Karpas-422 (cell line): ENCODE measurements around the gene BEND7. TPM values are rescaled to one million over a fixed set of nuclear protein-coding genes. Genes with fewer than 3 reads are reported as not detected.

Source experiments
- DNase-seq: peaks from one replicate; pipeline ENCODE4 v3.0.0-alpha.2; 2015
- H2AFZ ChIP-seq: fragments of 200-600 bp; sonication (generic); 2 replicates; pipeline ENCODE4 v1.6.1; 2014; ENCODE audit warnings: antibody characterized with exemption, low read length, mixed read lengths
- H3K27ac ChIP-seq: fragments of 200-600 bp; sonication (generic); 2 replicates; pipeline ENCODE4 v1.5.1; 2014; ENCODE audit warnings: mild to moderate bottlenecking, low read length, moderate library complexity
- H3K27me3 ChIP-seq: fragments of 200-600 bp; sonication (generic); 2 replicates; pipeline ENCODE4 v1.6.1; 2014; ENCODE audit warnings: low read length, mixed read lengths
- H3K36me3 ChIP-seq: fragments of 200-600 bp; sonication (generic); 2 replicates; pipeline ENCODE4 v1.6.1; 2014; ENCODE audit warnings: low read length, mixed read lengths; ENCODE audit not compliant: insufficient read depth
- H3K4me1 ChIP-seq: fragments of 200-600 bp; sonication (generic); 2 replicates; pipeline ENCODE4 v1.6.1; 2014; ENCODE audit warnings: mild to moderate bottlenecking, low read length, mixed read lengths
- H3K4me2 ChIP-seq: fragments of 200-600 bp; sonication (generic); 2 replicates; pipeline ENCODE4 v1.6.1; 2014; ENCODE audit warnings: low read length, low read depth, mild to moderate bottlenecking; ENCODE audit not compliant: poor library complexity, severe bottlenecking
- H3K4me3 ChIP-seq: fragments of 200-600 bp; sonication (generic); 2 replicates; pipeline ENCODE4 v1.5.1; 2014; ENCODE audit warnings: mild to moderate bottlenecking, antibody characterized with exemption, low read length, mixed read lengths
- H3K79me2 ChIP-seq: fragments of 200-600 bp; sonication (generic); 2 replicates; pipeline ENCODE4 v1.6.1; 2014; ENCODE audit warnings: mild to moderate bottlenecking, low read length, mixed read lengths
- H3K9ac ChIP-seq: fragments of 200-600 bp; sonication (generic); 2 replicates; pipeline ENCODE4 v1.6.0; 2014; ENCODE audit warnings: low read length
- H3K9me2 ChIP-seq: fragments of 200-600 bp; sonication (generic), shearing (Covaris generic); replicated peaks from 2 replicates; pipeline ENCODE4 v1.6.0; 2014; ENCODE audit warnings: mild to moderate bottlenecking, low read length, moderate library complexity; ENCODE audit not compliant: insufficient read depth
- H3K9me3 ChIP-seq: fragments of 300-700, 200-600 bp; sonication (generic); 2 replicates; pipeline ENCODE4 v1.6.1; 2014; ENCODE audit warnings: low read length, mixed read lengths
- H4K20me1 ChIP-seq: fragments of 200-600 bp; sonication (generic); 2 replicates; pipeline ENCODE4 v1.6.1; 2014; ENCODE audit warnings: mild to moderate bottlenecking, antibody characterized with exemption, low read length, low read depth; ENCODE audit not compliant: insufficient read depth
- total RNA-seq: library from RNA; depleted of rRNA; stranded (reverse); fragments of >200 nt; shearing (Covaris generic); gene quantifications from 2 replicates; pipeline ENCODE4 v1.2.3, GENCODE V29; 2014; ENCODE audit warnings: low replicate concordance

The BEND7 gene
- total RNA-seq, 1 experiment from 2014 or later = not detected

GRCh38 chr10:13485623-13486022 is 43.2 kb downstream of the BEND7 start:
- no peaks in the 10 kb centered on the region for H3K79me2 ChIP-seq
- no peak overlapping the region for H2AFZ ChIP-seq
- H3K4me3 ChIP-seq = no peak overlapping the region
- H3K27me3 ChIP-seq = no peaks in the 10 kb centered on the region
- DNase-seq = peak; percentile 47
- H3K9ac ChIP-seq = no peak overlapping the region
- H3K4me1 ChIP-seq = no peaks in the 10 kb centered on the region
- no peaks in the 10 kb centered on the region for H3K9me3 ChIP-seq
- no peaks in the 10 kb centered on the region for H3K9me2 ChIP-seq
- H4K20me1 ChIP-seq = no peaks in the 10 kb centered on the region
- no peak overlapping the region for H3K4me2 ChIP-seq
- H3K27ac ChIP-seq = no peak overlapping the region
- no peaks in the 10 kb centered on the region for H3K36me3 ChIP-seq

DNA sequence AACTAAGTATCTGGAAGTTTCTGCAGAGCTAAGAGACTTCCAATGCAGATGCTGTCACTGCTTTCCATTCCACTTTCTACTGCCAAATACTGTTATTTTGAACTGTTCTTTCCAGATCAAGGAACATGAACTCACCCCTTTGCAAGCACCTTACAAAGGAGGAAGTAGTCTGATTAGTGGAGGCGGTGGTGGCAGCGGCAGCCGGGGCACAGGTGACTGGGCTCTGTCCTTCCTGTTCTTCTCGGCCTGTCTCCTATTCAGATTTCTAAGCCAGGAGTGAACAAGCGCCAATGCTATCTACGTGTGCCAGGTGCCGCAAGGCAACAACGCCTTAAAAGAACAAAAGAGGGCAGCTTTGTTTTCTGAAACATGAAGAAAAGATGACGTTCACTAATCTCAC is 44.9 kb downstream of the BEND7 start:
- Histone ChIP-seq H3K9me3 (no peaks in the 10 kb centered on the region), H3K36me3 (no peaks in the 10 kb centered on the region), H4K20me1 (no peaks in the 10 kb centered on the region), H3K9ac (no peak overlapping the region), H3K79me2 (no peaks in the 10 kb centered on the region), H3K27me3 (no peaks in the 10 kb centered on the region), H3K27ac (no peak overlapping the region), H2AFZ (no peak overlapping the region), H3K4me3 (no peak overlapping the region), H3K9me2 (no peaks in the 10 kb centered on the region), H3K4me2 (no peak overlapping the region), H3K4me1 (no peaks in the 10 kb centered on the region)
- no peak for DNase-seq

DNA sequence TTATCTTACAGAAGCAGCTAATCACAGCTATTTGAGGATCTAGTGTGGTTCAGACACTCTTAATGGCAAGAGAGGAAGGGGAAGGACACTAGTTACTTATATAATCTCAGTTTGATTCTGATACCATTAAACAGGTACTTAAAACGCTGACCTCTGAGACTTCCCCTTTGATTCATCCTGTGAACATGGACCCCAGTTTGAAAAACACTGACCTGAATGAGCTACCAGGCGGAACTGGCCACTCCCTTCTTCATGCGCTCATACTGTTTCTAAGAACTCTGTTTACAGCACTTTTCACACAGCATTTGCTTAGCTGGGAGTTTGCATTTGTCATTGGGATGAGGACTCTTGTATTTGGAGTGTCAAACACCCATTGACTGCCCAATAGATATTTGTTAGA is 45.7 kb downstream of the BEND7 start:
- Histone ChIP-seq H3K27ac (no peak overlapping the region), H3K4me2 (no peak overlapping the region)
- DNase-seq = no peak

GRCh38 chr10:13481690-13482089 is 47.1 kb downstream of the BEND7 start:
- no peaks in the 10 kb centered on the region for H3K4me1 ChIP-seq
- no peak for DNase-seq
- no peaks in the 10 kb centered on the region for H3K79me2 ChIP-seq
- no peak overlapping the region for H2AFZ ChIP-seq
- H4K20me1 ChIP-seq = no peaks in the 10 kb centered on the region
- H3K9me3 ChIP-seq = no peaks in the 10 kb centered on the region
- no peaks in the 10 kb centered on the region for H3K36me3 ChIP-seq
- no peaks in the 10 kb centered on the region for H3K9me2 ChIP-seq
- no peaks in the 10 kb centered on the region for H3K27me3 ChIP-seq
- H3K4me2 ChIP-seq = no peak overlapping the region
- H3K27ac ChIP-seq = no peak overlapping the region
- no peak overlapping the region for H3K4me3 ChIP-seq
- no peak overlapping the region for H3K9ac ChIP-seq

More for the DNA sequence above, 45.7 kb downstream of the BEND7 start:
- H3K79me2 ChIP-seq = no peaks in the 10 kb centered on the region
- H3K4me3 ChIP-seq = no peak overlapping the region
- no peaks in the 10 kb centered on the region for H3K36me3 ChIP-seq
- no peak overlapping the region for H3K9ac ChIP-seq
- no peaks in the 10 kb centered on the region for H3K4me1 ChIP-seq
- H4K20me1 ChIP-seq = no peaks in the 10 kb centered on the region
- no peaks in the 10 kb centered on the region for H3K9me3 ChIP-seq
- H3K27me3 ChIP-seq = no peaks in the 10 kb centered on the region
- H3K9me2 ChIP-seq = no peaks in the 10 kb centered on the region
- H2AFZ ChIP-seq = no peak overlapping the region

GRCh38 chr10:13475124-13475523 is 53.7 kb downstream of the BEND7 start:
- Histone ChIP-seq H4K20me1 (no peaks in the 10 kb centered on the region), H3K36me3 (no peaks in the 10 kb centered on the region), H3K9me3 (no peaks in the 10 kb centered on the region), H3K4me2 (no peak overlapping the region), H3K79me2 (no peaks in the 10 kb centered on the region), H3K27me3 (no peaks in the 10 kb centered on the region), H3K4me3 (no peak overlapping the region), H3K9ac (no peak overlapping the region), H2AFZ (no peak overlapping the region), H3K9me2 (no peaks in the 10 kb centered on the region), H3K4me1 (no peaks in the 10 kb centered on the region), H3K27ac (no peak overlapping the region)
- no peak for DNase-seq

DNA sequence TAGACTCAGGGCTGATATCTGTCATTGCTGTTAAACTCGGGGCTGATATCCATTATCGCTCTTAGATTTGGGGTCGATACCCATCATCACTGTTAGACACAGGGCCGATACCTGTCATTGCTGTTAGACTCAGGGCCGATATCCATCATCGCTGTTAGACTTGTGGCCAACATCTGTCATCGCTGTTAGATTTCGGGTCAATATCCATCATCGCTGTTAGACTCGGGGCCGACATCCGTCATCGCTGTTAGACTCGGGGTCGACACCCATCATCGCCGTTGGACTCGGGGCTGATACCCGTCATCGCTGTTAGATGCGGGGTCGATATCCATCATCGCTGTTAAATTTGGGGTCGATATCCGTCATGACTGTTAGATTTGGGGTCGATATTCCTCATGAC is 54.8 kb downstream of the BEND7 start:
- H3K9me3 ChIP-seq = no peaks in the 10 kb centered on the region
- no peak overlapping the region for H3K4me3 ChIP-seq
- no peaks in the 10 kb centered on the region for H4K20me1 ChIP-seq
- H3K4me2 ChIP-seq = no peak overlapping the region
- H3K36me3 ChIP-seq = no peaks in the 10 kb centered on the region
- no peak overlapping the region for H3K27ac ChIP-seq
- no peak overlapping the region for H2AFZ ChIP-seq
- H3K27me3 ChIP-seq = no peaks in the 10 kb centered on the region
- H3K9ac ChIP-seq = no peak overlapping the region
- no peak for DNase-seq
- no peaks in the 10 kb centered on the region for H3K4me1 ChIP-seq
- no peaks in the 10 kb centered on the region for H3K79me2 ChIP-seq
- no peaks in the 10 kb centered on the region for H3K9me2 ChIP-seq

DNA sequence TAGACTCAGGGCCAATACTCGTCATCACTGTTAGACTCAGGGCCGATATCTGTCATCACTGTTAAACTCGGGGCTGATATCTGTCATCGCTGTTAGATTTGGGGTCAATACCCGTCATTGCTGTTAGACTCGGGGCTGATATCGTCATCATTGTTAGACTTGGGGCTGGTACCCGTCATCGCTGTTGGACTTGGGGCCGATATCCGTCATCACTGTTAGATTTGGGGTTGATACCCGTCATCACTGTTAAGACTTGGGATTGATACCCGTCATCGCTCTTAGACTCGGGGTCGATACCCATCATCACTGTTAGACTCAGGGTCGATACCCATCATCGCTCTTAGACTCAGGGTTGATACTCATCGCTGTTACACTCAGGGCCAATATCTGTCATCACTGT is 56.5 kb downstream of the BEND7 start:
- no peaks in the 10 kb centered on the region for H3K27me3 ChIP-seq
- no peak overlapping the region for H2AFZ ChIP-seq
- no peaks in the 10 kb centered on the region for H3K36me3 ChIP-seq
- no peak overlapping the region for H3K9ac ChIP-seq
- H3K4me2 ChIP-seq = no peak overlapping the region
- no peaks in the 10 kb centered on the region for H3K4me1 ChIP-seq
- H3K79me2 ChIP-seq = no peaks in the 10 kb centered on the region
- H4K20me1 ChIP-seq = no peaks in the 10 kb centered on the region
- no peak for DNase-seq
- no peak overlapping the region for H3K4me3 ChIP-seq
- H3K27ac ChIP-seq = no peak overlapping the region
- no peaks in the 10 kb centered on the region for H3K9me2 ChIP-seq
- no peaks in the 10 kb centered on the region for H3K9me3 ChIP-seq

DNA sequence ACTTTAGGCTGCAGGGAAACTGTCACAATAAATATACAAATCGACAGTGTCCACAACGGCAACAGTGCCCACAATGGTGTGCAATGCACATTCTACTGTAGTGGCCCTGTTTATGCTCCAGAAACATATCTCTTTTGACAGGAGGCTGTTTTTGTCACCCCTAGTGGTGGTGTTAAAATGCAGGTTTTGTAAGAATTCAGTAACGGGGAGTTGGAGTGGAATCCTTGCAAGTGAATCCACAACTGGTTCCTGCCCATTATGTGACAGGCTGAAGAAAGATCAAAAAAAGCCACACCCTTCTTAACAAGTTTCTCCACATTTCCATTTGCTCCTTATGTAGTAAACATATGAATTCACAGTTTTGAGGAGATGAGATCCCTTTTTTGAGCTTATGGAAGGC is 58.5 kb downstream of the BEND7 start:
- Histone ChIP-seq H3K4me3 (no peak overlapping the region), H4K20me1 (no peaks in the 10 kb centered on the region), H3K4me1 (no peaks in the 10 kb centered on the region), H3K9me2 (no peaks in the 10 kb centered on the region), H2AFZ (no peak overlapping the region), H3K9me3 (no peaks in the 10 kb centered on the region), H3K36me3 (no peaks in the 10 kb centered on the region), H3K9ac (no peak overlapping the region), H3K4me2 (no peak overlapping the region), H3K79me2 (no peaks in the 10 kb centered on the region), H3K27ac (no peak overlapping the region), H3K27me3 (no peaks in the 10 kb centered on the region)
- DNase-seq = peak; percentile 47

- Histone ChIP-seq H3K4me2 (no peak overlapping the region), H3K4me3 (no peak overlapping the region), H3K9ac (no peak overlapping the region), H3K27ac (no peak overlapping the region), H3K79me2 (no peaks in the 10 kb centered on the region), H3K9me3 (no peaks in the 10 kb centered on the region), H3K36me3 (no peaks in the 10 kb centered on the region), H2AFZ (no peak overlapping the region), H3K4me1 (no peaks in the 10 kb centered on the region), H3K27me3 (no peaks in the 10 kb centered on the region), H3K9me2 (no peaks in the 10 kb centered on the region), H4K20me1 (no peaks in the 10 kb centered on the region)
- DNase-seq = no peak
Observed at GRCh38 chr10:13462551-13462950, 66.3 kb downstream of the BEND7 start.
